HepG2 (cell line): Measurements from ENCODE around the gene SRC. TPM values are rescaled to one million over a fixed set of nuclear protein-coding genes. Genes with fewer than 3 reads are reported as not detected.

Experiments
- BHLHE40 ChIP-seq: IDR thresholded peaks from 2 replicates; pipeline ENCODE4 v1.6.1; 2011; ENCODE audit warnings: low read length, improper control_type of control experiment
- DNMT3B ChIP-seq: conservative IDR thresholded peaks from 2 replicates; pipeline ENCODE4 v1.6.1; 2016; ENCODE audit warnings: missing biosample characterization, control low read depth
- NFYB ChIP-seq: sonication (generic); formaldehyde crosslinking; IDR thresholded peaks from 2 replicates; pipeline ENCODE4 v1.4.0; 2020; ENCODE audit warnings: missing genetic modification reagents
- SALL2 ChIP-seq: sonication (generic); formaldehyde crosslinking; IDR thresholded peaks from 2 replicates; pipeline ENCODE4 v1.8.1; 2023; ENCODE audit warnings: mild to moderate bottlenecking, missing genetic modification reagents, inconsistent platforms
- XBP1 ChIP-seq: sonication (generic); formaldehyde crosslinking; IDR thresholded peaks from 2 replicates; pipeline ENCODE4 v1.5.0; 2020; ENCODE audit warnings: missing genetic modification reagents
- ZFX ChIP-seq: sonication (generic); formaldehyde crosslinking; IDR thresholded peaks from 2 replicates; pipeline ENCODE4 v1.4.0; 2020; ENCODE audit warnings: mild to moderate bottlenecking, low read depth, missing genetic modification reagents, moderate library complexity
- ZFY ChIP-seq: sonication (generic); formaldehyde crosslinking; IDR thresholded peaks from 2 replicates; pipeline ENCODE4 v1.4.0; 2020; ENCODE audit warnings: missing genetic modification reagents
- ZNF180 ChIP-seq: sonication (generic); formaldehyde crosslinking; IDR thresholded peaks from 2 replicates; pipeline ENCODE4 v1.4.0; 2020; ENCODE audit warnings: low read depth, missing genetic modification reagents, borderline replicate concordance
- ZNF34 ChIP-seq: sonication (generic); formaldehyde crosslinking; IDR thresholded peaks from 2 replicates; pipeline ENCODE4 v1.4.0; 2020; ENCODE audit warnings: mild to moderate bottlenecking, missing genetic modification reagents, borderline replicate concordance
- ZNF558 ChIP-seq: sonication (generic); formaldehyde crosslinking; IDR thresholded peaks from 2 replicates; pipeline ENCODE4 v1.9.0; 2022; ENCODE audit warnings: mild to moderate bottlenecking, missing genetic modification reagents, borderline replicate concordance
- ZNF773 ChIP-seq: sonication (generic); formaldehyde crosslinking; IDR thresholded peaks from 2 replicates; pipeline ENCODE4 v1.4.0; 2020; ENCODE audit warnings: missing genetic modification reagents, borderline replicate concordance
- polyA plus RNA-seq, 8 experiments: library from polyadenylated mRNA; depleted of rRNA in 3 of 8; stranded (reverse) in 7 of 8; unstranded in 1 of 8; fragments of >200 nt; fragmentation: Illumina TruSeq in 4 of 8; extraction: Trizol in 4 of 8; gene quantifications; 2 replicates each; pipeline versions ENCODE4 v1.2.1 to v1.2.3, GENCODE V29; 2011 to 2016; ENCODE audit warnings: low read depth in 4 of 8, missing spikeins in 1 of 8, mixed read lengths in 1 of 8; ENCODE audit not compliant: insufficient read depth in 1 of 8
- total RNA-seq, 5 experiments: library from RNA; depleted of rRNA; stranded (reverse); fragments of >200 nt; fragmentation: Illumina TruSeq; extraction: Trizol; gene quantifications; 2 replicates each; pipeline ENCODE4 v1.2.3, GENCODE V29; 2016; ENCODE audit warnings: low read depth in 1 of 5
- TF ChIP-seq, protein P1 (sequence below), 2 experiments: IDR thresholded peaks; 2 replicates each; pipeline ENCODE4 v1.6.1; 2011 to 2012; ENCODE audit warnings: low read length in 2 of 2, borderline replicate concordance in 1 of 2, low read depth in 1 of 2, mild to moderate bottlenecking in 1 of 2, moderate library complexity in 1 of 2
- TF ChIP-seq, protein P2 (sequence below): sonication (generic); formaldehyde crosslinking; conservative IDR thresholded peaks from 2 replicates; pipeline ENCODE4 v1.4.0; 2020; ENCODE audit warnings: missing genetic modification reagents
- TF ChIP-seq, protein P3 (sequence below): sonication (generic); formaldehyde crosslinking; IDR thresholded peaks from 2 replicates; pipeline ENCODE4 v1.5.1; 2020; ENCODE audit warnings: missing genetic modification reagents, mild to moderate bottlenecking, borderline replicate concordance
- TF ChIP-seq, protein P4 (sequence below): sonication (generic); formaldehyde crosslinking; IDR thresholded peaks from 2 replicates; pipeline ENCODE4 v1.9.0; 2021; ENCODE audit warnings: missing genetic modification reagents, borderline replicate concordance
- TF ChIP-seq, protein P5 (sequence below): sonication (generic); formaldehyde crosslinking; conservative IDR thresholded peaks from 2 replicates; pipeline ENCODE4 v1.4.0; 2020; ENCODE audit warnings: missing genetic modification reagents

The SRC gene
- total and polyA plus RNA-seq, 2 of the 13 experiments (the other 11 are each of a cell fraction or from before 2014, with no cell fraction given), result 54.7 to 192 TPM

DNA sequence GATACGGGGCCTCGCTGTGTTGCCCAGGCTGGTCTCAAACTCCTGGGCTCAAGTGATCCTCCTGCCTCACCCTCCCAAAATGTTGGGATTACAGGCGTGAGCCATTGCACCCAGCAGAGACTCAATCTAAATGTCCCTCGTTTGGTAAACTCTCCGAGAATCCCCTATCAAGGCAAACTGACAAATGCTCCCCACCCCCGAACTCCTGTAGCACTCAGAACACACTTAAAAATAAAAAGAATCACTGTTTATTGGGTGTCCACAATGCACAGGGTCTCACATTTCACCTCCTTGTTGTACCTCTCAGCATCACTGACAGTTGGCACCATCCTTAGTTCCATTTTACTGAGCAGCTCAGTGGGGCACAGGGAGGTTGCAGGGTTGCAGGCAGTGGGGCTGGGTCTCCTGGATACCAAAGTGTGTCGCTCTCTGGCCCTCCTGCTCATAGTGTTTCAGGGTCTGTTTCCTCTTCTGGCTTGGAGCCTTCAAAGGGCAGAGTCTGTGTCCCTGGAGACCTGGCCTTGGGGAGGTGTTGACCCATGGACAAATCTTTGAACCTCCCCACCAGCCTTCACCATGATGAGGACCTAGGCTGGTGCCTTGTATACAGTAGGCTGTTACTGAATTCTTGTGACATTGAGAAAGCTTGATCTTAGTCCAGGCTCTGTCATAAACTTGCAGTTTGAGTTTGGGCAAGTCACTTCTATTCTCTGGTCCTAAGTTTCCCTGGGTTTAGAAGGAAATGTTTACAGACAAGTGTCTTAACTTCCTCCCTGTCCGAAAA lies 8.5 kb upstream of the SRC start (continued):
- TF ChIP-seq, protein P1, sequence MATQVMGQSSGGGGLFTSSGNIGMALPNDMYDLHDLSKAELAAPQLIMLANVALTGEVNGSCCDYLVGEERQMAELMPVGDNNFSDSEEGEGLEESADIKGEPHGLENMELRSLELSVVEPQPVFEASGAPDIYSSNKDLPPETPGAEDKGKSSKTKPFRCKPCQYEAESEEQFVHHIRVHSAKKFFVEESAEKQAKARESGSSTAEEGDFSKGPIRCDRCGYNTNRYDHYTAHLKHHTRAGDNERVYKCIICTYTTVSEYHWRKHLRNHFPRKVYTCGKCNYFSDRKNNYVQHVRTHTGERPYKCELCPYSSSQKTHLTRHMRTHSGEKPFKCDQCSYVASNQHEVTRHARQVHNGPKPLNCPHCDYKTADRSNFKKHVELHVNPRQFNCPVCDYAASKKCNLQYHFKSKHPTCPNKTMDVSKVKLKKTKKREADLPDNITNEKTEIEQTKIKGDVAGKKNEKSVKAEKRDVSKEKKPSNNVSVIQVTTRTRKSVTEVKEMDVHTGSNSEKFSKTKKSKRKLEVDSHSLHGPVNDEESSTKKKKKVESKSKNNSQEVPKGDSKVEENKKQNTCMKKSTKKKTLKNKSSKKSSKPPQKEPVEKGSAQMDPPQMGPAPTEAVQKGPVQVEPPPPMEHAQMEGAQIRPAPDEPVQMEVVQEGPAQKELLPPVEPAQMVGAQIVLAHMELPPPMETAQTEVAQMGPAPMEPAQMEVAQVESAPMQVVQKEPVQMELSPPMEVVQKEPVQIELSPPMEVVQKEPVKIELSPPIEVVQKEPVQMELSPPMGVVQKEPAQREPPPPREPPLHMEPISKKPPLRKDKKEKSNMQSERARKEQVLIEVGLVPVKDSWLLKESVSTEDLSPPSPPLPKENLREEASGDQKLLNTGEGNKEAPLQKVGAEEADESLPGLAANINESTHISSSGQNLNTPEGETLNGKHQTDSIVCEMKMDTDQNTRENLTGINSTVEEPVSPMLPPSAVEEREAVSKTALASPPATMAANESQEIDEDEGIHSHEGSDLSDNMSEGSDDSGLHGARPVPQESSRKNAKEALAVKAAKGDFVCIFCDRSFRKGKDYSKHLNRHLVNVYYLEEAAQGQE (IDR thresholded peaks at IDR 0.05; ENCODE audit: borderline replicate concordance in 1 of 2, low read depth in 1 of 2, low read length in 2 of 2), result no peak
- TF ChIP-seq NFYB (CRISPR knock-in tag), result no peak
- no peak for TF ChIP-seq XBP1 (CRISPR knock-in tag)
- no peak for TF ChIP-seq ZNF180
- TF ChIP-seq, protein P2, sequence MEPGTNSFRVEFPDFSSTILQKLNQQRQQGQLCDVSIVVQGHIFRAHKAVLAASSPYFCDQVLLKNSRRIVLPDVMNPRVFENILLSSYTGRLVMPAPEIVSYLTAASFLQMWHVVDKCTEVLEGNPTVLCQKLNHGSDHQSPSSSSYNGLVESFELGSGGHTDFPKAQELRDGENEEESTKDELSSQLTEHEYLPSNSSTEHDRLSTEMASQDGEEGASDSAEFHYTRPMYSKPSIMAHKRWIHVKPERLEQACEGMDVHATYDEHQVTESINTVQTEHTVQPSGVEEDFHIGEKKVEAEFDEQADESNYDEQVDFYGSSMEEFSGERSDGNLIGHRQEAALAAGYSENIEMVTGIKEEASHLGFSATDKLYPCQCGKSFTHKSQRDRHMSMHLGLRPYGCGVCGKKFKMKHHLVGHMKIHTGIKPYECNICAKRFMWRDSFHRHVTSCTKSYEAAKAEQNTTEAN (CRISPR knock-in tag), result no peak
- TF ChIP-seq, protein P3, sequence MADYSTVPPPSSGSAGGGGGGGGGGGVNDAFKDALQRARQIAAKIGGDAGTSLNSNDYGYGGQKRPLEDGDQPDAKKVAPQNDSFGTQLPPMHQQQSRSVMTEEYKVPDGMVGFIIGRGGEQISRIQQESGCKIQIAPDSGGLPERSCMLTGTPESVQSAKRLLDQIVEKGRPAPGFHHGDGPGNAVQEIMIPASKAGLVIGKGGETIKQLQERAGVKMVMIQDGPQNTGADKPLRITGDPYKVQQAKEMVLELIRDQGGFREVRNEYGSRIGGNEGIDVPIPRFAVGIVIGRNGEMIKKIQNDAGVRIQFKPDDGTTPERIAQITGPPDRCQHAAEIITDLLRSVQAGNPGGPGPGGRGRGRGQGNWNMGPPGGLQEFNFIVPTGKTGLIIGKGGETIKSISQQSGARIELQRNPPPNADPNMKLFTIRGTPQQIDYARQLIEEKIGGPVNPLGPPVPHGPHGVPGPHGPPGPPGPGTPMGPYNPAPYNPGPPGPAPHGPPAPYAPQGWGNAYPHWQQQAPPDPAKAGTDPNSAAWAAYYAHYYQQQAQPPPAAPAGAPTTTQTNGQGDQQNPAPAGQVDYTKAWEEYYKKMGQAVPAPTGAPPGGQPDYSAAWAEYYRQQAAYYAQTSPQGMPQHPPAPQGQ (CRISPR knock-in tag), result no peak
- TF ChIP-seq ZNF773 (CRISPR knock-in tag), result no peak
- TF ChIP-seq SALL2 (CRISPR knock-in tag), result no peak
- TF ChIP-seq ZFX (CRISPR knock-in tag), result peak; percentile 61; the same call in 1 of the 2 replicates
- TF ChIP-seq ZFY (CRISPR knock-in tag), result no peak; the same call in 1 of the 2 replicates
- TF ChIP-seq ZNF558 (CRISPR knock-in tag), result no peak
- TF ChIP-seq ZNF34, result no peak
- TF ChIP-seq, protein P4, sequence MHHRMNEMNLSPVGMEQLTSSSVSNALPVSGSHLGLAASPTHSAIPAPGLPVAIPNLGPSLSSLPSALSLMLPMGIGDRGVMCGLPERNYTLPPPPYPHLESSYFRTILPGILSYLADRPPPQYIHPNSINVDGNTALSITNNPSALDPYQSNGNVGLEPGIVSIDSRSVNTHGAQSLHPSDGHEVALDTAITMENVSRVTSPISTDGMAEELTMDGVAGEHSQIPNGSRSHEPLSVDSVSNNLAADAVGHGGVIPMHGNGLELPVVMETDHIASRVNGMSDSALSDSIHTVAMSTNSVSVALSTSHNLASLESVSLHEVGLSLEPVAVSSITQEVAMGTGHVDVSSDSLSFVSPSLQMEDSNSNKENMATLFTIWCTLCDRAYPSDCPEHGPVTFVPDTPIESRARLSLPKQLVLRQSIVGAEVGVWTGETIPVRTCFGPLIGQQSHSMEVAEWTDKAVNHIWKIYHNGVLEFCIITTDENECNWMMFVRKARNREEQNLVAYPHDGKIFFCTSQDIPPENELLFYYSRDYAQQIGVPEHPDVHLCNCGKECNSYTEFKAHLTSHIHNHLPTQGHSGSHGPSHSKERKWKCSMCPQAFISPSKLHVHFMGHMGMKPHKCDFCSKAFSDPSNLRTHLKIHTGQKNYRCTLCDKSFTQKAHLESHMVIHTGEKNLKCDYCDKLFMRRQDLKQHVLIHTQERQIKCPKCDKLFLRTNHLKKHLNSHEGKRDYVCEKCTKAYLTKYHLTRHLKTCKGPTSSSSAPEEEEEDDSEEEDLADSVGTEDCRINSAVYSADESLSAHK (CRISPR knock-in tag), result no peak
- no peak for TF ChIP-seq BHLHE40
- TF ChIP-seq DNMT3B, result no peak
- TF ChIP-seq, protein P5, sequence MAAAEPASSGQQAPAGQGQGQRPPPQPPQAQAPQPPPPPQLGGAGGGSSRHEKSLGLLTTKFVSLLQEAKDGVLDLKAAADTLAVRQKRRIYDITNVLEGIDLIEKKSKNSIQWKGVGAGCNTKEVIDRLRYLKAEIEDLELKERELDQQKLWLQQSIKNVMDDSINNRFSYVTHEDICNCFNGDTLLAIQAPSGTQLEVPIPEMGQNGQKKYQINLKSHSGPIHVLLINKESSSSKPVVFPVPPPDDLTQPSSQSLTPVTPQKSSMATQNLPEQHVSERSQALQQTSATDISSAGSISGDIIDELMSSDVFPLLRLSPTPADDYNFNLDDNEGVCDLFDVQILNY (CRISPR knock-in tag), result no peak
